Stimulated activated CD4-positive, alpha-beta T cell treated with anti-CD3 and anti-CD28 coated beads, Interleukin-2, amount 100 ng/mL, for 4 hours (primary cell): ENCODE results near the gene HMCN1.

ENCODE experiments used
- DNase-seq: peaks from one replicate; pipeline ENCODE4 v3.0.0-alpha.2; 2020; ENCODE audit warnings: low read depth

The HMCN1 gene

GRCh38 chr1:186030453-186030852 lies 296.3 kb downstream of the HMCN1 start:
- no peak for DNase-seq

- no peak for DNase-seq
Observed at GRCh38 chr1:186033847-186034271, 299.7 kb downstream of the HMCN1 start.

GRCh38 chr1:186042230-186042629 lies 308.0 kb downstream of the HMCN1 start:
- no peak for DNase-seq

GRCh38 chr1:186043296-186043695 lies 309.1 kb downstream of the HMCN1 start:
- no peak for DNase-seq

GRCh38 chr1:186044079-186044685 lies 310.0 kb downstream of the HMCN1 start:
- DNase-seq: no peak

GRCh38 chr1:186046437-186047211 lies 312.4 kb downstream of the HMCN1 start:
- no peak for DNase-seq

GRCh38 chr1:186050360-186050759 lies 316.2 kb downstream of the HMCN1 start:
- DNase-seq: no peak

GRCh38 chr1:186054003-186054402 lies 319.8 kb downstream of the HMCN1 start:
- DNase-seq: no peak

- DNase-seq: no peak
Observed at GRCh38 chr1:186054932-186055331, 320.7 kb downstream of the HMCN1 start.

GRCh38 chr1:186055846-186056245 lies 321.7 kb downstream of the HMCN1 start:
- no peak for DNase-seq

GRCh38 chr1:186057086-186057485 lies 322.9 kb downstream of the HMCN1 start:
- no peak for DNase-seq

- DNase-seq: no peak
Observed at GRCh38 chr1:186059311-186059710, 325.1 kb downstream of the HMCN1 start.

- no peak for DNase-seq
Observed at GRCh38 chr1:186059752-186060151, 325.6 kb downstream of the HMCN1 start.

- DNase-seq: no peak
Observed at GRCh38 chr1:186060226-186060625, 326.0 kb downstream of the HMCN1 start.

- DNase-seq: no peak
Observed at GRCh38 chr1:186063091-186063657, 329.0 kb downstream of the HMCN1 start.

- DNase-seq: no peak
Observed at GRCh38 chr1:186066411-186066810, 332.2 kb downstream of the HMCN1 start.

GRCh38 chr1:186073697-186074096 lies 339.5 kb downstream of the HMCN1 start:
- no peak for DNase-seq

- DNase-seq: no peak
Observed at GRCh38 chr1:186076006-186076405, 341.8 kb downstream of the HMCN1 start.

GRCh38 chr1:186078245-186078644 lies 344.1 kb downstream of the HMCN1 start:
- no peak for DNase-seq

GRCh38 chr1:186079084-186079684 lies 345.0 kb downstream of the HMCN1 start:
- DNase-seq: no peak

- DNase-seq: no peak
Observed at GRCh38 chr1:186082235-186082937, 348.2 kb downstream of the HMCN1 start.

GRCh38 chr1:186086583-186086982 lies 352.4 kb downstream of the HMCN1 start:
- no peak for DNase-seq
